ENCODE data around the gene RASSF8. TPM values are rescaled to one million over a fixed set of nuclear protein-coding genes. Genes with fewer than 3 reads are reported as not detected.
A peak's percentile ranks its signal among the peaks of the same experiment; 100 is the strongest.

The RASSF8 gene
- polyA plus RNA-seq, 1 experiment = 25.5 TPM

GRCh38 chr12:26112232-26112631 is 153.8 kb downstream of the RASSF8 start:
- CTCF ChIA-PET = no interaction called here
- H3K27me3 ChIP-seq (ENCODE audit: control insufficient read depth, insufficient read depth, low read length) = no peaks in the 10 kb centered on the region
- TF ChIP-seq CTCF (IDR thresholded peaks at IDR 0.05; ENCODE audit: low read depth, low read length) = no peak

GRCh38 chr12:26112703-26113147 is 154.2 kb downstream of the RASSF8 start:
- no peak overlapping the region for H3K4me3 ChIP-seq (ENCODE audit: low read depth, low read length)
- no peak for TF ChIP-seq CTCF (IDR thresholded peaks at IDR 0.05; ENCODE audit: low read depth, low read length)
- H3K27me3 ChIP-seq (ENCODE audit: control insufficient read depth, insufficient read depth, low read length) = no peaks in the 10 kb centered on the region
- H3K9me3 ChIP-seq (ENCODE audit: control insufficient read depth, insufficient read depth, low read length) = no peaks in the 10 kb centered on the region
- CTCF ChIA-PET = no interaction called here
- H3K27ac ChIP-seq (ENCODE audit: low read depth, low read length) = no peak overlapping the region
- POLR2A ChIA-PET = no interaction called here
- no peak for DNase-seq (ENCODE audit: low read depth, low spot score)

More at GRCh38 chr12:26112232-26112631, 153.8 kb downstream of the RASSF8 start:
- DNase-seq (ENCODE audit: low read depth, low spot score) = no peak
- no peak overlapping the region for H3K4me3 ChIP-seq (ENCODE audit: low read depth, low read length)
- H3K9me3 ChIP-seq (ENCODE audit: control insufficient read depth, insufficient read depth, low read length) = no peaks in the 10 kb centered on the region
- H3K27ac ChIP-seq (ENCODE audit: low read depth, low read length) = no peak overlapping the region
- POLR2A ChIA-PET = no interaction called here

- no peak for TF ChIP-seq CTCF (IDR thresholded peaks at IDR 0.05; ENCODE audit: low read depth, low read length)
- no peaks in the 10 kb centered on the region for H3K27me3 ChIP-seq (ENCODE audit: control insufficient read depth, insufficient read depth, low read length)
- ChIA-PET POLR2A (no interaction called here), CTCF (no interaction called here)
- H3K27ac ChIP-seq (ENCODE audit: low read depth, low read length) = no peak overlapping the region
- H3K4me3 ChIP-seq (ENCODE audit: low read depth, low read length) = no peak overlapping the region
- H3K9me3 ChIP-seq (ENCODE audit: control insufficient read depth, insufficient read depth, low read length) = no peaks in the 10 kb centered on the region
- DNase-seq (ENCODE audit: low read depth, low spot score) = no peak
Observed at GRCh38 chr12:26113181-26113654, 154.7 kb downstream of the RASSF8 start.

- ChIA-PET CTCF (interaction anchor here (0.6 to 9.1 kb wide), 5 partner anchors 14 to 677 kb away, joined by 3 to 80 read pairs (median 4); no protein-coding TSS in a partner anchor), POLR2A (interaction anchor here (0.6 to 1.0 kb wide), 3 partner anchors 9 to 588 kb away, joined by 3 read pairs; no protein-coding TSS in a partner anchor)
- Histone ChIP-seq H3K27ac (ENCODE audit: low read depth, low read length) (peak overlapping the region; percentile 80), H3K4me3 (ENCODE audit: low read depth, low read length) (peak overlapping the region; percentile 62), H3K9me3 (ENCODE audit: control insufficient read depth, insufficient read depth, low read length) (no peaks in the 10 kb centered on the region), H3K27me3 (ENCODE audit: control insufficient read depth, insufficient read depth, low read length) (no peaks in the 10 kb centered on the region)
- peak; percentile 53 for DNase-seq (ENCODE audit: low read depth, low spot score)
- peak; percentile 23; the same call in 1 of the 2 replicates for TF ChIP-seq CTCF (IDR thresholded peaks at IDR 0.05; ENCODE audit: low read depth, low read length)
Observed at GRCh38 chr12:26113853-26114719, 155.6 kb downstream of the RASSF8 start.

All from AG04450 (cell line).